EH (cell line): Measurements from ENCODE around the gene GAGE2A.
A peak's percentile ranks its signal among the peaks of the same experiment; 100 is the strongest.
"Not testable (repeated sequence)": the region's sequence is repeated elsewhere in the genome, so short reads cannot be mapped to it uniquely, and the experiment has no call there.

Experiments used
- DNase-seq: peaks from one replicate; pipeline ENCODE4 v3.0.0-alpha.2; 2015; ENCODE audit warnings: low read depth

The GAGE2A gene, protein sequence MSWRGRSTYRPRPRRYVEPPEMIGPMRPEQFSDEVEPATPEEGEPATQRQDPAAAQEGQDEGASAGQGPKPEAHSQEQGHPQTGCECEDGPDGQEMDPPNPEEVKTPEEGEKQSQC

DNA sequence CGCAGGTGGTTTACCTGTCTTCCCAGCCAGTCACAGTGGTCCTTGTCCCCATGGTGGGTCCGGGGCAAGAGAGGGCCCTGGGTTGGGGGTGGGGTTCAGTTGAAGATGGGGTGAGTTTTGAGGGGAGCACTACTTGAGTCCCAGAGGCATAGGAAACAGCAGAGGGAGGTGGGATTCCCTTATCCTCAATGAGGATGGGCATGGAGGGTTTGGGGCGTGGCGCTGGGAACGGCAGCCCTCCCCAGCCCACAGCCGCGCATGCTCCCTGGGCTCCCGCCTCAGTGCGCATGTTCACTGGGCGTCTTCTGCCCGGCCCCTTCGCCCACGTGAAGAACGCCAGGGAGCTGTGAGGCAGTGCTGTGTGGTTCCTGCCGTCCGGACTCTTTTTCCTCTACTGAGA is at the start of gene GAGE2A:
Gene GAGE2A, plus strand, starts transcription at position 301 of the 400 bp plus-strand sequence. CDS start 1,155 bp downstream, outside the sequence.
- not testable (repeated sequence) for DNase-seq

GRCh38 chrX:49541433-49541832 is 47.9 kb upstream of the GAGE2A start, which contains the start of gene GAGE12D:
Gene GAGE12D (plus strand): TSS chrX:49541733. CDS start chrX:49542888, 1,155 bp downstream.
- DNase-seq, result not testable (repeated sequence)

GRCh38 chrX:49550989-49551388 is 38.3 kb upstream of the GAGE2A start, which contains the start of gene GAGE12E:
Gene GAGE12E (plus strand): TSS chrX:49551289. CDS start chrX:49552444, 1,155 bp downstream.
- DNase-seq, result not testable (repeated sequence)

DNA sequence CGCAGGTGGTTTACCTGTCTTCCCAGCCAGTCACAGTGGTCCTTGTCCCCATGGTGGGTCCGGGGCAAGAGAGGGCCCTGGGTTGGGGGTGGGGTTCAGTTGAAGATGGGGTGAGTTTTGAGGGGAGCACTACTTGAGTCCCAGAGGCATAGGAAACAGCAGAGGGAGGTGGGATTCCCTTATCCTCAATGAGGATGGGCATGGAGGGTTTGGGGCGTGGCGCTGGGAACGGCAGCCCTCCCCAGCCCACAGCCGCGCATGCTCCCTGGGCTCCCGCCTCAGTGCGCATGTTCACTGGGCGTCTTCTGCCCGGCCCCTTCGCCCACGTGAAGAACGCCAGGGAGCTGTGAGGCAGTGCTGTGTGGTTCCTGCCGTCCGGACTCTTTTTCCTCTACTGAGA is 28.8 kb upstream of the GAGE2A start, which contains the start of gene GAGE12F:
Gene GAGE12F, plus strand, starts transcription at position 301 of the 400 bp plus-strand sequence. CDS start 1,155 bp downstream, outside the sequence.
- DNase-seq, result not testable (repeated sequence)

DNA sequence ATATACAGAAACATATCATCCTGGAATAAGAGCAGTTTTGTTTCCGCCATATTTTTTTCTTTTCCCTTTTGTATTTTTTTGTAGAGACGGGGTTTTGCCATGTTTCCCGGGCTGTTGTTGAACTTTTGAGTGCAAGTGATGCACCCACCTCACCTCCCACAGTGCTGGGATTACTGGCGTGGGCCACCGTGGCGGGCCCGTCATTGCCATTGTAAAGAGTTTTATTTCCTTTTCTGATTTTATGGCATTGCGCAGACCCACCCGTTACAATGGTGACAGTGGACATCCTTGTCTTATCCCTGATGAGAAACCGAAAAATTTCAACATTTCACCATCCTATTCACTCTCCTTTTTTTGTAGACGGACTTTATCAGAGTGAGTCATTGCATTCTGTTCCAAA is 20.6 kb upstream of the GAGE2A start:
- DNase-seq, result not testable (repeated sequence)

- DNase-seq, result not testable (repeated sequence)
Measured at GRCh38 chrX:49569152-49569551, 20.1 kb upstream of the GAGE2A start.

- DNase-seq, result not testable (repeated sequence)
Measured at GRCh38 chrX:49570100-49570499, 19.2 kb upstream of the GAGE2A start, which contains the start of gene GAGE12G. Gene GAGE12G (plus strand): TSS chrX:49570400. CDS start chrX:49571555, 1,155 bp downstream.

DNA sequence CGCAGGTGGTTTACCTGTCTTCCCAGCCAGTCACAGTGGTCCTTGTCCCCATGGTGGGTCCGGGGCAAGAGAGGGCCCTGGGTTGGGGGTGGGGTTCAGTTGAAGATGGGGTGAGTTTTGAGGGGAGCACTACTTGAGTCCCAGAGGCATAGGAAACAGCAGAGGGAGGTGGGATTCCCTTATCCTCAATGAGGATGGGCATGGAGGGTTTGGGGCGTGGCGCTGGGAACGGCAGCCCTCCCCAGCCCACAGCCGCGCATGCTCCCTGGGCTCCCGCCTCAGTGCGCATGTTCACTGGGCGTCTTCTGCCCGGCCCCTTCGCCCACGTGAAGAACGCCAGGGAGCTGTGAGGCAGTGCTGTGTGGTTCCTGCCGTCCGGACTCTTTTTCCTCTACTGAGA is 9.6 kb upstream of the GAGE2A start, which contains the start of gene GAGE12H:
Gene GAGE12H, plus strand, starts transcription at position 301 of the 400 bp plus-strand sequence. CDS start 1,155 bp downstream, outside the sequence.
- DNase-seq, result not testable (repeated sequence)

DNA sequence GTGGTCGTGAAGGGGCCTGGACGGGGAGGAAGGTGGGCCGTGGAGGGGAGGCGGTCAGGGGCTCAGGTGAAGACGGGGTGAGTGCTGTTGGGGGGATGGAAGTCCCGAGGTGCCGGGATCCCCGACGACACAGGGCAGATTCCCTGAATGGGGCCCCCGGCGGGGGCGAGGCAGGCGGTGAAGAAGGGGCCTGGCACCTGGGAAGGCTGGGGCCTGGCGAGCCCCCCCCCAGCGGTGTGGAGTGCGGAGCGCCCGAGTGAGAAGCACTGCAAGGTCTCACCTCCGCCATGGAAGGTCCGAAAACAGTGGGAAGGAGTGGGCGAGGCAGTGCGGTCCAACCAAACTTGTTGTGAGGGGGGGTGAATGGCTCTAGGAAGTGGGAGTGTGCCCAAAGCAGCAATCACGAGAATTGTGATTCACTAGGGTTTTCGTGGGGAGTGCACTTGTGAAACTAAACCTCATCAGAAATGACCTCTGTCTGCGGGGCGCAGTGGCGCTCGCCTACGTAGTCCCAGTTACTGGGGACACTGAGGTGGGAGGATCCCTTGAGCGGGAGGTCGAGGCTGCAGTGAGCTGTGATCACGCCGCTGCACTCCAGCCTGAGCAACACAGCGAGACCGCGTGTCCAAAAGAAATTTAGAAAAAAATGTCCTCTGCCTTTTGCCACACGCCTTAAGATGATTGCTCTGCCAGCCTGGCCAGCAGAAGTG is 628 bp downstream of the GAGE2A start:
- not testable (repeated sequence) for DNase-seq

- DNase-seq, result not testable (repeated sequence)
Measured at GRCh38 chrX:49590488-49590887, 1.2 kb downstream of the GAGE2A start.

GRCh38 chrX:49598720-49599119 is 9.4 kb downstream of the GAGE2A start, which contains the start of gene GAGE1:
Gene GAGE1 (plus strand): TSS chrX:49599020. CDS start chrX:49600175, 1,155 bp downstream.
- DNase-seq, result not testable (repeated sequence)

GRCh38 chrX:49610718-49611310 is 21.5 kb downstream of the GAGE2A start:
- DNase-seq, result no peak

DNA sequence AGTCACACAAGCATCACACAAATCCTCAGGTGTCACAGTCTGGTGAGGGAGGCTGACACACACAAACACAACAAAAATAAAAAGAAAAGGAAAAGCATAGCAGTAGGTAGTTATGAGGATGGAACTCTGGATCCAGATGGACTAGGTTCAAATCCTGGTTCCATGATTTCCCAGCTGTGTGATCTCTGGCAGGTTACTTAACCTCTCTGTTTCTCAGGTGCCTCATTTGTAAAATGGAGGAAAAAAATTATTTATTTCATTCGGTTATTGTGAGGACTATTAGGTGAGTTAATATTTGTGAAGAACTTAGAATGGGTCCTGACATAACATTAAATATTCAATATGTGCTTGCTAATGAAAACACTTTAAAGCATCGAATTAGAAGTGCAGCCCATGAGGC is 29.3 kb downstream of the GAGE2A start:
- DNase-seq, result no peak

DNA sequence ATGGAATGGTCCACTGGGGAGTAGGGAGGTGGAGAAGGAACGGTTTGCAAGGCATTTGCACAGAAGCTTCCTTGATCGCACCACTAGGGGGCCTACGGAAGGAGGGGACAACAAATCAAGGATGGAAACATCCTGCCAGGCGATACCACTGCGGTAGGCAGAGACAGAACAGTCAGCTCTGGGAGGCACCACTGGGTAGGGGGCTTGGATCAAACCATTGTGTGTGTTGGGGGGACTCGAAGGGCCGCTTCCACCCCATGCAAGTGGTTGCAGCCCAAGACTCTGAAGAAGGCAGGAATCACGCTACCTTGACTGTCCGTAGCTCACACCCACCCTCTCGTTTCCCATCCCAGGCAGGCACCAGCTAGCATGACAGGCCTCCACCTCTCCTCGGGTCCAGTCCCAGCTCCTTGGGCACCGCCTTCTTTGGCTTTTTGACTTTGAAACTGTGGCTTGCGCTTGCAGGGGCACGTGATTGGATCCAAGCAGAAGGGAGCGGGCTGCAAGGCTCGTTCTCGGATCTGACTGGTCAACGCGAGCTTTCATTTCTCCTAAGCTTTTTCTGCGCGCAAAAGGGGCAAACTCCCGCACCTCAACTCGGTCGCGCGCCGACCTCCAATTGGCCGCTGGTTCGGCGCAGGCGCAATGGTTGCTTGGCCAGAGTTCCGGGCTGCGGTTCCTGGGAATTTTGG is 37.9 kb downstream of the GAGE2A start:
- DNase-seq, result peak; percentile 0

DNA sequence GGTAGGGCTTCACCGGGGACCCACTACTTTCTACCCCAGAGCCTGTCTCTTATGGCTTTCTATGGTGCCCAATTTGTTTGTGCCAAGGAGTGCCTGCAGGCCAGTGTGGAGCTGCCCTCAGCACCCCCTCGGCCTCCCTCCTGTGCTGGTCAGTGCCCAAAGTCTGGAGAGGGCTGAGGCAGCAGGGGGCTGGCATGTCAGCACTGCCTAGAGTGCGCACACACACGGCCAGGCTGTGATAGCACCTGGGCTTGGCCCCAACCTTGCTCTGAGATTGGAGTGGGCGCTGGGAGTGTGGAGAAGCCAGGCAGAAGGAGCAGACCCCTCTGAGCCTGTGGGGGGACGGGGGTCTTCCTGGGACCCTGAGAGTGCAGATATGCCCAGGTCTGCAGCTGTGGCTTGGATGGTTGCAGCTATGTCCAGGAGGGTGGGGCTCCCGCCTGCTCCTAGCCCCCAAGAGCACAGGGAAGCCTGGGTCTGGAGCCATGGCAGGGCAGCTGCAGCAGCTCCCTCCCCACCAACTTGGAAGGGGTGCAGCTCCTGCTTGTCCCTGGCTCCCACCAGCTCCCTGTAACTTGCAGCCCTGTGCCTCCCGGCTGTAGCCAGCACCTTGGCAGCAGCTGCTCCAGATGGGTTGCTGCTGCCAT is 55.8 kb downstream of the GAGE2A start:
- no peak for DNase-seq
